GM12878 (cell line): ENCODE measurements around the gene EFHC1. TPM values are rescaled to one million over a fixed set of nuclear protein-coding genes. Genes with fewer than 3 reads are reported as not detected.

Experiments
- ATAC-seq: fragments of 200-7000 bp; cut with Tn5 transposase; 3 replicates; pipeline ENCODE4 v1.9.1; 2020; ENCODE audit warnings: mild to moderate bottlenecking, moderate library complexity
- BruUV-seq: library from RNA; stranded (reverse); fragments of 400-500 nt; replicated peaks from 2 replicates; lab custom pipeline; 2021; lab: Mats Ljungman, UMichigan
- CTCF ChIA-PET: fragments of 300-600 bp; sonication (Branson Sonifier 250); formaldehyde crosslinking; extraction: SDS; loops from one replicate; lab custom pipeline; 2021; ENCODE audit warnings: inconsistent platforms; lab: Yijun Ruan, JAX
- POLR2A ChIA-PET: fragments of 350-600 bp; formaldehyde crosslinking; extraction: SDS; loops from one replicate; lab custom pipeline; 2021; ENCODE audit warnings: inconsistent platforms; lab: Charles Lee
- RAD21 ChIA-PET: fragments of 300-600 bp; sonication (Branson Sonifier 250); formaldehyde crosslinking; loops from one replicate; lab custom pipeline; 2023; ENCODE audit warnings: antibody characterized with exemption; ENCODE audit not compliant: unreplicated experiment; lab: Charles Lee
- SMC1A ChIA-PET: fragments of 300-600 bp; sonication (Branson Sonifier 250); formaldehyde crosslinking; loops from one replicate; lab custom pipeline; 2023; ENCODE audit not compliant: unreplicated experiment, uncharacterized antibody; lab: Charles Lee
- DNase-seq: peaks from one replicate; pipeline ENCODE4 v3.0.0-alpha.2; 2011; ENCODE audit warnings: low read depth, low spot score
- FAIRE-seq: peaks from 3 replicates; lab custom pipeline; 2011; peaks lifted over from hg19 to GRCh38; lab: Jason Lieb, UNC
- H2AFZ ChIP-seq: 2 replicates; pipeline ENCODE4 v1.6.0; 2011; ENCODE audit warnings: low read depth, low read length, control low read depth; ENCODE audit not compliant: control insufficient read depth
- H3K27ac ChIP-seq: 2 replicates; pipeline ENCODE4 v1.5.1; 2011; ENCODE audit warnings: control low read depth; ENCODE audit not compliant: control insufficient read depth, insufficient read depth
- H3K27me3 ChIP-seq, 2 experiments: replicated peaks in 1 of 2; 2 replicates each; pipeline versions ENCODE4 v1.6.0 to v1.6.1; 2011; ENCODE audit warnings: low read length in 1 of 2; ENCODE audit not compliant: control insufficient read depth in 2 of 2, insufficient read depth in 2 of 2
- H3K36me3 ChIP-seq, 2 experiments: 2 replicates each; pipeline ENCODE4 v1.5.1; 2011; ENCODE audit warnings: low read length in 1 of 2; ENCODE audit not compliant: control insufficient read depth in 2 of 2, insufficient read depth in 2 of 2
- H3K4me1 ChIP-seq: 2 replicates; pipeline ENCODE4 v1.6.1; 2011; ENCODE audit warnings: mild to moderate bottlenecking, low read length, moderate library complexity, mixed read lengths; ENCODE audit not compliant: control insufficient read depth, insufficient read depth
- H3K4me2 ChIP-seq: 2 replicates; pipeline ENCODE4 v1.6.0; 2011; ENCODE audit warnings: control low read depth; ENCODE audit not compliant: control insufficient read depth, insufficient read depth
- H3K4me3 ChIP-seq: fragments of 200-600 bp; sonication (generic); 2 replicates; pipeline ENCODE4 v1.5.1; 2016
- H3K79me2 ChIP-seq: 2 replicates; pipeline ENCODE4 v1.6.0; 2011; ENCODE audit warnings: low read length; ENCODE audit not compliant: control insufficient read depth, insufficient read depth
- H3K9ac ChIP-seq: 2 replicates; pipeline ENCODE4 v1.8.0; 2011; ENCODE audit warnings: low read length, control low read depth, mixed read lengths; ENCODE audit not compliant: control insufficient read depth, insufficient read depth
- H3K9me3 ChIP-seq: replicated peaks from 3 replicates; pipeline ENCODE4 v1.5.1; 2011; ENCODE audit warnings: mild to moderate bottlenecking, low read length; ENCODE audit not compliant: control insufficient read depth, insufficient read depth
- H4K20me1 ChIP-seq: 2 replicates; pipeline ENCODE4 v1.6.0; 2011; ENCODE audit not compliant: control insufficient read depth, insufficient read depth
- ASH2L ChIP-seq: fragments of 300-600, 200-600 bp; sonication (generic); IDR thresholded peaks from 2 replicates; pipeline ENCODE4 v1.6.1; 2017; ENCODE audit warnings: low read depth, mild to moderate bottlenecking, borderline replicate concordance
- CEBPZ ChIP-seq: fragments of 150-350 bp; IDR thresholded peaks from 2 replicates; pipeline ENCODE4 v1.6.1; 2016; ENCODE audit warnings: low read depth, low read length
- CHD1 ChIP-seq: IDR thresholded peaks from 2 replicates; pipeline ENCODE4 v1.6.1; 2012; ENCODE audit warnings: low read depth, low read length, improper control_type of control experiment
- CUX1 ChIP-seq: IDR thresholded peaks from 2 replicates; pipeline ENCODE4 v1.6.1; 2012; ENCODE audit warnings: improper control_type of control experiment, low read depth, low read length; ENCODE audit not compliant: insufficient replicate concordance
- E2F4 ChIP-seq: IDR thresholded peaks from 2 replicates; pipeline ENCODE4 v1.6.1; 2012; ENCODE audit warnings: low read depth, low read length, improper control_type of control experiment
- ETV6 ChIP-seq, 2 experiments: fragments of 450-650 bp in 1 of 2; IDR thresholded peaks in 1 of 2; conservative IDR thresholded peaks in 1 of 2; 2 replicates each; pipeline ENCODE4 v1.6.1; 2014; ENCODE audit warnings: antibody characterized with exemption in 1 of 2, borderline replicate concordance in 1 of 2, low read depth in 1 of 2, mild to moderate bottlenecking in 1 of 2, moderate library complexity in 1 of 2
- HDAC2 ChIP-seq: fragments of 200-600 bp; sonication (generic); IDR thresholded peaks from 2 replicates; pipeline ENCODE4 v1.6.1; 2017
- IRF4 ChIP-seq: IDR thresholded peaks from 2 replicates; pipeline ENCODE4 v1.6.1; 2011; ENCODE audit warnings: low read depth, low read length
- IRF5 ChIP-seq: fragments of 450-650 bp; IDR thresholded peaks from 2 replicates; pipeline ENCODE4 v1.6.1; 2017; ENCODE audit warnings: borderline replicate concordance
- PAX5 ChIP-seq: IDR thresholded peaks from 2 replicates; pipeline ENCODE4 v1.6.1; 2011; ENCODE audit warnings: low read depth, low read length, borderline replicate concordance
- RB1 ChIP-seq: fragments of 450-650 bp; formaldehyde crosslinking; IDR thresholded peaks from 2 replicates; pipeline ENCODE4 v1.6.1; 2017; ENCODE audit warnings: mild to moderate bottlenecking, borderline replicate concordance
- RCOR1 ChIP-seq: conservative IDR thresholded peaks from 2 replicates; pipeline ENCODE4 v1.6.1; 2012; ENCODE audit warnings: low read depth, low read length, improper control_type of control experiment
- TCF7 ChIP-seq: IDR thresholded peaks from 2 replicates; pipeline ENCODE4 v1.6.1; 2014; ENCODE audit warnings: antibody characterized with exemption, borderline replicate concordance
- ZNF274 ChIP-seq: IDR thresholded peaks from one replicate; pipeline ENCODE4 v1.8.0; 2011; ENCODE audit not compliant: insufficient read length, insufficient read depth
- whole genome bisulfite sequencing: methylation state at CpG from one replicate; pipeline ENCODE4 v1.1.6; 2016; ENCODE audit warnings: low lambda C conversion rate; ENCODE audit not compliant: insufficient replicate concordance, insufficient coverage; ENCODE audit errors: missing lambda C conversion rate; 5-methylcytosine and 5-hydroxymethylcytosine counted together
- in situ Hi-C: fragments of 300-500 bp; cut with MboI; formaldehyde crosslinking; loops from 9 replicates; pipeline ENCODE4 v1.14.3; 2018; ENCODE audit warnings: mixed read lengths
- intact Hi-C: fragments of 100-400 bp; cut with micrococcal nuclease; formaldehyde crosslinking; loops from one replicate; pipeline ENCODE4 v1.14.2; 2022; ENCODE audit not compliant: unreplicated experiment
- polyA plus RNA-seq, 11 experiments: library from polyadenylated mRNA; depleted of rRNA in 4 of 11; unstranded in 6 of 11; stranded (reverse) in 5 of 11; fragments of >200 nt; fragmentation: Nextera tagmentation in 4 of 11; fragmentation: Illumina TruSeq in 1 of 11; extraction: Ambion mirVana in 4 of 11; extraction: Trizol in 1 of 11; gene quantifications; 1 replicate in 1 of 11; 2 replicates in 10 of 11; pipeline versions ENCODE4 v1.2.1 to v1.2.3, GENCODE V29; 2011 to 2016; ENCODE audit warnings: inconsistent platforms in 2 of 11, missing spikeins in 2 of 11, low read depth in 1 of 11
- total RNA-seq, 4 experiments: library from RNA; depleted of rRNA in 3 of 4; stranded (reverse); fragments of >200 nt in 3 of 4; fragmentation: Illumina TruSeq in 1 of 4; extraction: Trizol in 1 of 4; gene quantifications; 2 replicates each; pipeline versions ENCODE4 v1.2.1 to v1.2.3, GENCODE V29; 2013 to 2021

Gene EFHC1
- total and polyA plus RNA-seq, 10 of the 15 experiments (the other 5 are each of a cell fraction or from before 2014, with no cell fraction given): 5.5 to 14.5 (median 8.8) TPM

GRCh38 chr6:52548353-52548713 lies 128.2 kb downstream of the EFHC1 start:
- RAD21 ChIA-PET: no interaction called here
- in situ Hi-C loops: no loop called here
- no peak overlapping the region for H3K4me3 ChIP-seq
- WGBS: 60% methylated on average over 7 of the region's 7 CpGs
- no peaks in the 10 kb centered on the region for H3K9me3 ChIP-seq
- no peaks in the 10 kb centered on the region; a peak in 1 of 4 replicates for H3K36me3 ChIP-seq
- SMC1A ChIA-PET: interaction anchor here (1.0 to 1.2 kb wide), 2 partner anchors 23 to 24 kb away, joined by 3 to 4 read pairs; no protein-coding TSS in a partner anchor
- CTCF ChIA-PET: interaction anchor here (1.9 kb wide), 1 partner anchor 12 kb away, joined by 8 read pairs; no protein-coding TSS in a partner anchor
- intact Hi-C loops: no loop called here
- no peaks in the 10 kb centered on the region for H3K27me3 ChIP-seq
- ATAC-seq (no peak), FAIRE-seq (no peak), DNase-seq (no peak)
- no peak overlapping the region for H2AFZ ChIP-seq
- no peak overlapping the region for H3K4me2 ChIP-seq
- H4K20me1 ChIP-seq: no peaks in the 10 kb centered on the region
- no peak overlapping the region for H3K27ac ChIP-seq
- peaks cover 44% of the 10 kb centered on the region for H3K4me1 ChIP-seq
- H3K79me2 ChIP-seq: peaks cover 33% of the 10 kb centered on the region
- POLR2A ChIA-PET: no interaction called here
- BruUV-seq: no TSS peak
- H3K9ac ChIP-seq: no peak overlapping the region
- no peak for TF ChIP-seq RB1
- TF ChIP-seq ZNF274: no peak
- TF ChIP-seq E2F4: no peak
- TF ChIP-seq TCF7: no peak
- TF ChIP-seq RCOR1: no peak
- TF ChIP-seq ASH2L: no peak
- TF ChIP-seq ETV6 (conservative IDR thresholded peaks at IDR 0.05 in 1 of 2, IDR thresholded peaks at IDR 0.05 in 1 of 2; ENCODE audit: borderline replicate concordance in 1 of 2, low read depth in 1 of 2): no peak
- TF ChIP-seq IRF5: no peak
- TF ChIP-seq IRF4: no peak
- TF ChIP-seq PAX5: no peak
- no peak for TF ChIP-seq HDAC2
- TF ChIP-seq CEBPZ: no peak
- no peak for TF ChIP-seq CHD1
- no peak for TF ChIP-seq CUX1
